HepG2 (cell line): Measurements from ENCODE around the gene SEMA3B. TPM values are rescaled to one million over a fixed set of nuclear protein-coding genes. Genes with fewer than 3 reads are reported as not detected.

Source experiments
- ATF6 ChIP-seq: sonication (generic); formaldehyde crosslinking; conservative IDR thresholded peaks from 2 replicates; pipeline ENCODE4 v1.4.0; 2020; ENCODE audit warnings: missing genetic modification reagents
- DBP ChIP-seq: sonication (generic); formaldehyde crosslinking; IDR thresholded peaks from 2 replicates; pipeline ENCODE4 v1.4.0; 2020; ENCODE audit warnings: missing genetic modification reagents; ENCODE audit errors: not compliant biosample characterization
- ELF4 ChIP-seq: sonication (generic); formaldehyde crosslinking; IDR thresholded peaks from 2 replicates; pipeline ENCODE4 v1.5.0; 2020; ENCODE audit warnings: missing genetic modification reagents, mild to moderate bottlenecking, moderate library complexity, borderline replicate concordance
- EZH2 ChIP-seq: conservative IDR thresholded peaks from 2 replicates; pipeline ENCODE4 v1.6.1; 2012; ENCODE audit warnings: mild to moderate bottlenecking, low read depth, low read length, moderate library complexity
- FOXM1 ChIP-seq: sonication (generic); formaldehyde crosslinking; IDR thresholded peaks from 2 replicates; pipeline ENCODE4 v1.5.0; 2020; ENCODE audit warnings: missing genetic modification reagents
- HNRNPH1 ChIP-seq: fragments of 200-400 bp; formaldehyde crosslinking; optimal IDR thresholded peaks from 2 replicates; pipeline ENCODE3; 2017; ENCODE audit warnings: mild to moderate bottlenecking, low read depth, low read length
- HNRNPK ChIP-seq: fragments of 200-400 bp; formaldehyde crosslinking; IDR thresholded peaks from 2 replicates; pipeline ENCODE4 v1.6.1; 2018; ENCODE audit warnings: low read length, low read depth, moderate library complexity, mild to moderate bottlenecking; ENCODE audit not compliant: poor library complexity, severe bottlenecking
- JARID2 ChIP-seq: sonication (generic); formaldehyde crosslinking; IDR thresholded peaks from 2 replicates; pipeline ENCODE4 v1.8.1; 2023; ENCODE audit warnings: missing genetic modification reagents, inconsistent platforms; ENCODE audit not compliant: insufficient replicate concordance
- NFYB ChIP-seq: sonication (generic); formaldehyde crosslinking; IDR thresholded peaks from 2 replicates; pipeline ENCODE4 v1.4.0; 2020; ENCODE audit warnings: missing genetic modification reagents
- PLSCR1 ChIP-seq: sonication (generic); formaldehyde crosslinking; IDR thresholded peaks from 2 replicates; pipeline ENCODE4 v1.5.0; 2020; ENCODE audit warnings: missing genetic modification reagents, mild to moderate bottlenecking, borderline replicate concordance
- PRDM10 ChIP-seq: sonication (generic); formaldehyde crosslinking; IDR thresholded peaks from 2 replicates; pipeline ENCODE4 v1.4.0; 2020; ENCODE audit warnings: low read depth, missing genetic modification reagents
- XBP1 ChIP-seq: sonication (generic); formaldehyde crosslinking; IDR thresholded peaks from 2 replicates; pipeline ENCODE4 v1.5.0; 2020; ENCODE audit warnings: missing genetic modification reagents
- YY1 ChIP-seq: IDR thresholded peaks from 2 replicates; pipeline ENCODE4 v1.6.1; 2011; ENCODE audit warnings: low read length, low read depth, moderate library complexity, mild to moderate bottlenecking; ENCODE audit not compliant: insufficient read depth, insufficient replicate concordance
- ZBTB20 ChIP-seq: sonication (generic); formaldehyde crosslinking; IDR thresholded peaks from 2 replicates; pipeline ENCODE4 v1.8.1; 2023; ENCODE audit warnings: missing genetic modification reagents, low read depth, mild to moderate bottlenecking, borderline replicate concordance
- ZFP36 ChIP-seq: fragments of 150-350 bp; IDR thresholded peaks from 2 replicates; pipeline ENCODE4 v1.6.1; 2018; ENCODE audit warnings: borderline replicate concordance, low read length, low read depth; ENCODE audit not compliant: partially characterized antibody
- ZFP62 ChIP-seq: sonication (generic); formaldehyde crosslinking; IDR thresholded peaks from 2 replicates; pipeline ENCODE4 v1.4.0; 2020; ENCODE audit warnings: missing genetic modification reagents
- ZGPAT ChIP-seq: IDR thresholded peaks from 2 replicates; pipeline ENCODE4 v1.6.1; 2016; ENCODE audit warnings: mild to moderate bottlenecking
- ZNF33A ChIP-seq: sonication (generic); formaldehyde crosslinking; IDR thresholded peaks from 2 replicates; pipeline ENCODE4 v1.5.1; 2020; ENCODE audit warnings: missing genetic modification reagents, mild to moderate bottlenecking, moderate library complexity, borderline replicate concordance
- ZNF703 ChIP-seq: sonication (generic); formaldehyde crosslinking; IDR thresholded peaks from 2 replicates; pipeline ENCODE4 v1.5.1; 2020; ENCODE audit warnings: missing genetic modification reagents, mild to moderate bottlenecking, moderate library complexity, borderline replicate concordance
- polyA plus RNA-seq, 8 experiments: library from polyadenylated mRNA; depleted of rRNA in 3 of 8; stranded (reverse) in 7 of 8; unstranded in 1 of 8; fragments of >200 nt; fragmentation: Illumina TruSeq in 4 of 8; extraction: Trizol in 4 of 8; gene quantifications; 2 replicates each; pipeline versions ENCODE4 v1.2.1 to v1.2.3, GENCODE V29; 2011 to 2016; ENCODE audit warnings: low read depth in 4 of 8, missing spikeins in 1 of 8, mixed read lengths in 1 of 8; ENCODE audit not compliant: insufficient read depth in 1 of 8
- total RNA-seq, 5 experiments: library from RNA; depleted of rRNA; stranded (reverse); fragments of >200 nt; fragmentation: Illumina TruSeq; extraction: Trizol; gene quantifications; 2 replicates each; pipeline ENCODE4 v1.2.3, GENCODE V29; 2016; ENCODE audit warnings: low read depth in 1 of 5

Gene SEMA3B
- total and polyA plus RNA-seq, 2 of the 13 experiments (the other 11 are each of a cell fraction or from before 2014, with no cell fraction given) = 93.2 to 158 TPM

- TF ChIP-seq ZNF33A (CRISPR knock-in tag) (no peak), HNRNPK (peak; percentile 95), ELF4 (CRISPR knock-in tag) (peak; percentile 77; the same call in 1 of the 2 replicates), ZBTB20 (CRISPR knock-in tag) (peak; percentile 70; the same call in 1 of the 2 replicates), JARID2 (no peak), ZFP36 (no peak), YY1 (peak; percentile 83), ZGPAT (peak; percentile 95), PRDM10 (CRISPR knock-in tag) (peak; percentile 80), FOXM1 (no peak), NFYB (peak; percentile 52), PLSCR1 (CRISPR knock-in tag) (no peak), HNRNPH1 (peak; percentile 35), DBP (CRISPR knock-in tag) (no peak), EZH2 (no peak), ATF6 (CRISPR knock-in tag) (no peak), XBP1 (no peak), ZNF703 (CRISPR knock-in tag) (no peak), ZFP62 (CRISPR knock-in tag) (no peak)
These were observed 41.4 kb upstream of the SEMA3B start (continued) for GRCh38 chr3:50227390-50228183.
